Mammary epithelial cell (primary cell): ENCODE data around the gene MIER2.

Source experiments
- CTCF ChIP-seq, 2 donors: IDR thresholded peaks in 1 of 2; conservative IDR thresholded peaks in 1 of 2; 2 replicates each; pipeline ENCODE4 v1.5.1; 2011 to 2012; ENCODE audit warnings: inconsistent platforms in 2 of 2, low read length in 2 of 2, mild to moderate bottlenecking in 2 of 2, control low read depth in 1 of 2, low read depth in 1 of 2; ENCODE audit not compliant: insufficient read depth in 1 of 2; ENCODE audit errors: extremely low read depth in 1 of 2
- EZH2 ChIP-seq: IDR thresholded peaks from 2 replicates; pipeline ENCODE4 v1.6.1; 2012; ENCODE audit warnings: low read length, inconsistent platforms, borderline replicate concordance

GRCh38 chr19:277581-278165, 66.9 kb downstream of the MIER2 start:
- no peak for TF ChIP-seq CTCF (conservative IDR thresholded peaks at IDR 0.05 in 1 of 2, IDR thresholded peaks at IDR 0.05 in 1 of 2; ENCODE audit: extremely low read depth in 1 of 2, insufficient read depth in 1 of 2, low read depth in 1 of 2, low read length in 2 of 2)
- no peak for TF ChIP-seq EZH2
